HepG2 (cell line): ENCODE data around the gene ODAD4. TPM values are rescaled to one million over a fixed set of nuclear protein-coding genes. Genes with fewer than 3 reads are reported as not detected.
A peak's percentile ranks its signal among the peaks of the same experiment; 100 is the strongest.

Experiments used
- EP300 ChIP-seq, 3 experiments: sonication (generic) in 1 of 3; formaldehyde crosslinking in 1 of 3; IDR thresholded peaks; 2 replicates each; pipeline versions ENCODE4 v1.5.1 to v1.6.1; 2011 to 2020; ENCODE audit warnings: low read depth in 2 of 3, low read length in 2 of 3, borderline replicate concordance in 1 of 3, improper control_type of control experiment in 1 of 3, mild to moderate bottlenecking in 1 of 3, missing genetic modification reagents in 1 of 3, moderate library complexity in 1 of 3
- GMEB1 ChIP-seq: sonication (generic); formaldehyde crosslinking; IDR thresholded peaks from 2 replicates; pipeline ENCODE4 v1.5.1; 2020; ENCODE audit warnings: missing genetic modification reagents, mild to moderate bottlenecking, borderline replicate concordance
- GTF2F1 ChIP-seq: fragments of 150-350 bp; IDR thresholded peaks from 2 replicates; pipeline ENCODE4 v1.6.1; 2014; ENCODE audit warnings: low read length
- HNRNPLL ChIP-seq: fragments of 200-400 bp; formaldehyde crosslinking; IDR thresholded peaks from 2 replicates; pipeline ENCODE4 v1.6.1; 2017; ENCODE audit warnings: mild to moderate bottlenecking, low read depth, low read length; ENCODE audit not compliant: poor library complexity, severe bottlenecking
- NFAT5 ChIP-seq: sonication (generic); formaldehyde crosslinking; IDR thresholded peaks from 2 replicates; pipeline ENCODE4 v1.4.0; 2020; ENCODE audit warnings: missing genetic modification reagents
- NFYC ChIP-seq: IDR thresholded peaks from 2 replicates; pipeline ENCODE4 v1.6.1; 2016; ENCODE audit warnings: missing genetic modification reagents, missing compliant biosample characterization
- SOX13 ChIP-seq, 3 experiments: fragments of 450-650 bp in 1 of 3; sonication (generic) in 1 of 3; formaldehyde crosslinking in 1 of 3; IDR thresholded peaks in 2 of 3; conservative IDR thresholded peaks in 1 of 3; 2 replicates each; pipeline versions ENCODE4 v1.5.0 to v1.6.1; 2016 to 2020; ENCODE audit warnings: antibody characterized with exemption in 1 of 3, mild to moderate bottlenecking in 1 of 3, missing compliant biosample characterization in 1 of 3, missing genetic modification reagents in 1 of 3, moderate library complexity in 1 of 3
- ZFX ChIP-seq: sonication (generic); formaldehyde crosslinking; IDR thresholded peaks from 2 replicates; pipeline ENCODE4 v1.4.0; 2020; ENCODE audit warnings: mild to moderate bottlenecking, low read depth, missing genetic modification reagents, moderate library complexity
- ZGPAT ChIP-seq: IDR thresholded peaks from 2 replicates; pipeline ENCODE4 v1.6.1; 2016; ENCODE audit warnings: mild to moderate bottlenecking
- ZNF235 ChIP-seq: sonication (generic); formaldehyde crosslinking; IDR thresholded peaks from 2 replicates; pipeline ENCODE4 v1.8.1; 2023; ENCODE audit warnings: mild to moderate bottlenecking, missing genetic modification reagents, borderline replicate concordance
- ZNF296 ChIP-seq: sonication (generic); formaldehyde crosslinking; conservative IDR thresholded peaks from 2 replicates; pipeline ENCODE4 v1.5.0; 2020; ENCODE audit warnings: mild to moderate bottlenecking, missing genetic modification reagents
- ZNF30 ChIP-seq: sonication (generic); formaldehyde crosslinking; IDR thresholded peaks from 2 replicates; pipeline ENCODE4 v1.5.0; 2020; ENCODE audit warnings: mild to moderate bottlenecking, missing genetic modification reagents
- ZNF430 ChIP-seq: sonication (generic); formaldehyde crosslinking; IDR thresholded peaks from 2 replicates; pipeline ENCODE4 v1.9.0; 2021; ENCODE audit warnings: mild to moderate bottlenecking, missing genetic modification reagents
- ZNF577 ChIP-seq: sonication (generic); formaldehyde crosslinking; IDR thresholded peaks from 2 replicates; pipeline ENCODE4 v1.4.0; 2020; ENCODE audit warnings: mild to moderate bottlenecking, low read depth, missing genetic modification reagents, borderline replicate concordance
- ZNF580 ChIP-seq: IDR thresholded peaks from 2 replicates; pipeline ENCODE4 v1.6.1; 2016; ENCODE audit warnings: low read depth, borderline replicate concordance
- ZNF816 ChIP-seq: sonication (generic); formaldehyde crosslinking; IDR thresholded peaks from 2 replicates; pipeline ENCODE4 v1.8.0; 2022; ENCODE audit warnings: missing genetic modification reagents, mild to moderate bottlenecking, borderline replicate concordance
- ZSCAN9 ChIP-seq: IDR thresholded peaks from 2 replicates; pipeline ENCODE4 v1.6.1; 2016; ENCODE audit warnings: borderline replicate concordance
- polyA plus RNA-seq, 8 experiments: library from polyadenylated mRNA; depleted of rRNA in 3 of 8; stranded (reverse) in 7 of 8; unstranded in 1 of 8; fragments of >200 nt; fragmentation: Illumina TruSeq in 4 of 8; extraction: Trizol in 4 of 8; gene quantifications; 2 replicates each; pipeline versions ENCODE4 v1.2.1 to v1.2.3, GENCODE V29; 2011 to 2016; ENCODE audit warnings: low read depth in 4 of 8, missing spikeins in 1 of 8, mixed read lengths in 1 of 8; ENCODE audit not compliant: insufficient read depth in 1 of 8
- total RNA-seq, 5 experiments: library from RNA; depleted of rRNA; stranded (reverse); fragments of >200 nt; fragmentation: Illumina TruSeq; extraction: Trizol; gene quantifications; 2 replicates each; pipeline ENCODE4 v1.2.3, GENCODE V29; 2016; ENCODE audit warnings: low read depth in 1 of 5

The ODAD4 gene
- total and polyA plus RNA-seq, 2 of the 13 experiments (the other 11 are each of a cell fraction or from before 2014, with no cell fraction given), result 0.48 to 0.53 TPM

GRCh38 chr17:41918314-41919164 is 11.9 kb upstream of the ODAD4 start, which contains the start of gene ACLY (continued):
- TF ChIP-seq NFYC (CRISPR knock-in tag), result peak; percentile 90
- TF ChIP-seq HNRNPLL, result peak; percentile 74
- peak; percentile 57; the same call in 1 of the 2 replicates for TF ChIP-seq NFAT5 (CRISPR knock-in tag)
- 0 out of 4 replicates have a peak, but pooled peaks of 1 of the 2 experiments have one; percentile 45 for TF ChIP-seq EP300 (IDR thresholded peaks at IDR 0.05; ENCODE audit: low read depth in 2 of 2, low read length in 2 of 2)
- no peak for TF ChIP-seq EP300 (CRISPR knock-in tag; IDR thresholded peaks at IDR 0.05; ENCODE audit: borderline replicate concordance)
- TF ChIP-seq ZNF235, result no peak
- peak; percentile 53; the same call in 1 of the 2 replicates for TF ChIP-seq ZSCAN9 (CRISPR knock-in tag)
- no peak for TF ChIP-seq ZNF577 (CRISPR knock-in tag)
- TF ChIP-seq ZNF580 (CRISPR knock-in tag), result 0 out of 2 replicates have a peak, but pooled peaks have one; percentile 7
- TF ChIP-seq SOX13 (IDR thresholded peaks at IDR 0.05), result no peak
- 0 out of 4 replicates have a peak, but pooled peaks of 1 of the 2 experiments have one; percentile 4 for TF ChIP-seq SOX13 (CRISPR knock-in tag; conservative IDR thresholded peaks at IDR 0.05 in 1 of 2, IDR thresholded peaks at IDR 0.05 in 1 of 2)
- peak; percentile 41; the same call in 1 of the 2 replicates for TF ChIP-seq ZNF816 (CRISPR knock-in tag)
- no peak; the same call in 1 of the 2 replicates for TF ChIP-seq ZFX
- no peak; the same call in 1 of the 2 replicates for TF ChIP-seq ZNF30 (CRISPR knock-in tag)
- 0 out of 2 replicates have a peak, but pooled peaks have one; percentile 47 for TF ChIP-seq ZNF296 (CRISPR knock-in tag)
- TF ChIP-seq ZGPAT (CRISPR knock-in tag), result peak; percentile 85; the same call in 1 of the 2 replicates
- no peak for TF ChIP-seq GTF2F1
- peak; percentile 58 for TF ChIP-seq ZNF430 (CRISPR knock-in tag)
- peak; percentile 79 for TF ChIP-seq GMEB1 (CRISPR knock-in tag)
